Activated naive CD8-positive, alpha-beta T cell treated with anti-CD3 and anti-CD28 coated beads, Interleukin-2, amount 50 U/mL, for 24 hours (primary cell): ENCODE measurements around the gene ANKRD28.
"Not testable (repeated sequence)": the region's sequence is repeated elsewhere in the genome, so short reads cannot be mapped to it uniquely, and the experiment has no call there.

Experiments
- ATAC-seq: fragments of 150-1000 bp; cut with Tn5 transposase; one replicate; pipeline ENCODE4 v1.10.0; 2021
- DNase-seq: peaks from one replicate; pipeline ENCODE4 v3.0.0; 2021
- H3K27ac Mint-ChIP-seq: one replicate; pipeline ENCODE4 v1.8.0; 2021; ENCODE audit warnings: mild to moderate bottlenecking, mixed read lengths
- H3K27me3 Mint-ChIP-seq: one replicate; pipeline ENCODE4 v1.8.0; 2021; ENCODE audit warnings: mixed read lengths
- H3K36me3 Mint-ChIP-seq: one replicate; pipeline ENCODE4 v1.8.0; 2021; ENCODE audit warnings: low read depth, mixed read lengths
- H3K4me1 Mint-ChIP-seq: one replicate; pipeline ENCODE4 v1.8.0; 2021; ENCODE audit warnings: mixed read lengths
- H3K4me3 Mint-ChIP-seq: one replicate; pipeline ENCODE4 v1.8.0; 2021; ENCODE audit warnings: mild to moderate bottlenecking, moderate library complexity, mixed read lengths
- H3K9me3 Mint-ChIP-seq: one replicate; pipeline ENCODE4 v1.8.0; 2021; ENCODE audit warnings: mixed read lengths

ANKRD28 gene

GRCh38 chr3:15628967-15629366 is 168.8 kb downstream of the ANKRD28 start:
- no peak overlapping the region for H3K4me3 Mint-ChIP-seq
- ATAC-seq (no peak), DNase-seq (no peak)
- peaks cover 5% of the 10 kb centered on the region for H3K36me3 Mint-ChIP-seq
- peaks cover 56% of the 10 kb centered on the region for H3K4me1 Mint-ChIP-seq
- no peaks in the 10 kb centered on the region for H3K9me3 Mint-ChIP-seq
- H3K27me3 Mint-ChIP-seq = no peaks in the 10 kb centered on the region
- no peak overlapping the region for H3K27ac Mint-ChIP-seq

- peaks cover 23% of the 10 kb centered on the region for H3K4me1 Mint-ChIP-seq
- no peaks in the 10 kb centered on the region for H3K27me3 Mint-ChIP-seq
- H3K36me3 Mint-ChIP-seq = peaks cover 34% of the 10 kb centered on the region
- DNase-seq (no peak), ATAC-seq (no peak)
- H3K27ac Mint-ChIP-seq = peak overlapping the region; percentile 76
- peak overlapping the region; percentile 45 for H3K4me3 Mint-ChIP-seq
- H3K9me3 Mint-ChIP-seq = peaks cover 40% of the 10 kb centered on the region
Measured at GRCh38 chr3:15623535-15624440, 174.0 kb downstream of the ANKRD28 start.

GRCh38 chr3:15619659-15620464 is 177.9 kb downstream of the ANKRD28 start:
- peaks cover 40% of the 10 kb centered on the region for H3K9me3 Mint-ChIP-seq
- peaks cover 32% of the 10 kb centered on the region for H3K36me3 Mint-ChIP-seq
- peaks cover 17% of the 10 kb centered on the region for H3K4me1 Mint-ChIP-seq
- not testable (repeated sequence) for H3K27me3 Mint-ChIP-seq, H3K27ac Mint-ChIP-seq, DNase-seq, ATAC-seq, H3K4me3 Mint-ChIP-seq
